Heart right ventricle (tissue), 16 donors: ENCODE results near the gene IL33. TPM values are rescaled to one million over a fixed set of nuclear protein-coding genes. Genes with fewer than 3 reads are reported as not detected.

ENCODE experiments used
- ATAC-seq, 8 donors: fragments of 200-7000 bp; cut with Tn5 transposase; one replicate each; pipeline ENCODE4 v1.9.1; 2020; ENCODE audit warnings: mild to moderate bottlenecking in 8 of 8, moderate library complexity in 8 of 8, moderate number of reproducible peaks in 1 of 8
- DNase-seq, 2 donors: peaks; one replicate each; pipeline ENCODE4 v3.0.0-alpha.2; 2020
- H3K27ac ChIP-seq, 10 donors: fragments of 200-600 bp; sonication (generic) in 2 of 10; one replicate each; pipeline versions ENCODE4 v1.5.0 to v1.8.0; 2020 to 2022; ENCODE audit warnings: mild to moderate bottlenecking in 3 of 10
- H3K27me3 ChIP-seq, 7 donors: fragments of 200-600 bp; one replicate each; pipeline ENCODE4 v1.8.0; 2021 to 2022; ENCODE audit warnings: mild to moderate bottlenecking in 2 of 7
- H3K36me3 ChIP-seq, 9 donors: fragments of 200-600 bp; sonication (generic) in 1 of 9; one replicate each; pipeline versions ENCODE4 v1.5.0 to v1.8.0; 2020 to 2022; ENCODE audit warnings: mild to moderate bottlenecking in 2 of 9
- H3K4me1 ChIP-seq, 9 donors: fragments of 200-600 bp; sonication (generic) in 1 of 9; one replicate each; pipeline versions ENCODE4 v1.5.0 to v1.8.0; 2020 to 2022; ENCODE audit warnings: mild to moderate bottlenecking in 4 of 9
- H3K4me3 ChIP-seq, 10 donors: fragments of 200-600 bp; sonication (generic) in 2 of 10; one replicate each; pipeline versions ENCODE4 v1.5.0 to v1.8.0; 2020 to 2022; ENCODE audit warnings: mild to moderate bottlenecking in 7 of 10, moderate library complexity in 2 of 10
- H3K9me3 ChIP-seq, 11 donors: fragments of 200-600 bp in 10 of 11; sonication (generic) in 2 of 11; one replicate each; pipeline versions ENCODE4 v1.5.0 to v1.8.0; 2013 to 2022; ENCODE audit warnings: mild to moderate bottlenecking in 2 of 11, control low read depth in 1 of 11, moderate library complexity in 1 of 11
- WGBS, 2 donors: extraction: QIAGEN DNeasy Blood & Tissue Kit; methylation state at CpG; one replicate each; pipeline ENCODE4 v1.1.7; 2013; ENCODE audit warnings: inconsistent platforms in 1 of 2; 5-methylcytosine and 5-hydroxymethylcytosine counted together
- intact Hi-C, 10 donors: fragments of 100-400 bp; cut with DNase I; formaldehyde crosslinking; loops; one replicate each; pipeline versions ENCODE4 v1.11.1 to v1.14.2; 2022
- polyA plus RNA-seq, 2 donors: library from polyadenylated mRNA; stranded (reverse); fragments of 200-250 nt; gene quantifications; one replicate each; pipeline ENCODE4 v1.2.3, GENCODE V29; 2013
- total RNA-seq, 10 donors: library from RNA; stranded (reverse); fragmentation: NEBNext Ultra II Directional in 3 of 10; extraction: Animal tissue kit (Norgen Biotek cat#: 25700) in 3 of 10; gene quantifications; one replicate each; pipeline versions ENCODE4 v1.2.1 to v1.2.4, GENCODE V29; 2021 to 2023
- TF ChIP-seq, protein P1 (sequence below), 9 donors: fragments of 200-600 bp; sonication (generic) in 2 of 9; IDR thresholded peaks; one replicate each; pipeline versions ENCODE4 v1.5.0 to v1.8.0; 2021 to 2022; ENCODE audit warnings: antibody characterized with exemption in 9 of 9, mild to moderate bottlenecking in 5 of 9, moderate library complexity in 1 of 9
- donor health status: Arrhythmogenic right ventricular cardiomyopathy.
- donor health status: ischemic (EF 13 %, LVEDD 7.1; RV severe dilation, severe dysfunction).
- donor health status: healthy with polysubstance abuse.
- donor health status: DM: no; HTN: yes; CAD: no.
- donor health status: DM: no; HTN: no; CAD: no.
- donor health status: ischemic (EF 25% LVEDD 6.9; RV normal size, moderate dysfunction).
- donor health status: ischemic (EF 25% LVEDD 5.7; RV mildly dilated, moderate dysfunction).
- donor health status: healthy.
- donor health status: DM: yes; HTN: yes; CAD: no.
- donor health status: Ischemic cardiomyopathy.
- donor health status: ischemic (EF 35%, LVEDD 5.7; RV mildly dilated, moderate dysfunction).
- donor health status: nonischemic (EF 11% LVEDD 7.7; RV severe dilation, severe dysfunction).
- donor health status: DM: yes; HTN: yes; CAD: no.
- donor health status: PGD.
- donor health status: ischemic (EF 29% LVEDD 5.4; RV normal size, mild dysfunction).
- donor health status: nonischemic (EF 23%, LVEDD 6.1; RV moderate dilation, normal function).

The IL33 gene
- total and polyA plus RNA-seq, 12 donors: 11.8 to 41.8 (median 19.0) TPM

DNA sequence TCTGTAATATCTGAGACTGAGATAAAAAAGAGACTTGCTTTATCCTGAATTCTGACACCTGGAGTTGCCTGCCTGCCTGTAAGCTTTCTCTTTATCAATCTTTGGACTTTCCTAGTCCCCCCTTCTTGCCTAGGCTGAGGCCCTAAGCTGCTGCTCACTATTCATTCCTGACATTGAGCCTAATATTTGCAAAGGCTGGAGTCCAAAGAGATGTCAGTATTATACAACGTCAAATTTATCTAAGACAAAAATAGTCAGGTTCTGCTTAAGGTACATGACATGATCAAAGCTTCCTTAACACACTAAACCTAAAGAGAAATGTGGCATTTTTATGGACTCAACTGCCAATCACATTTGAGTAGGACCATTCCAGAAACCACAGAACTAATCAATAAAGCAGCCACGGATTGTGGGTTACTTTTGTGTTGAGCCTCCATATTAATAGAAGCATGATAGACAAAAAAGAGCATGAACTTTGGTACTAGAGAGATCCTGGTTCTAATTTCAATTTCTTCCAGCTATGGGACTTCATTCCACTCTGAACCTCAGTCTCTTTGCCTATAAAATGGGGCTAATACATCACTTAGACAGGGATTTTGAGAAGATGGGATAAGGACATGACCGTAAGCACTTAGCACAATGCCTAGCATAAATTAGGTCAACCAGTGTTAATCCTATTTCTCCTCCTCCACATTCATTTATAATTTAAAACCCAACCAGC, 56.1 kb downstream of the IL33 start:
- H3K36me3 ChIP-seq: no peaks in the 10 kb centered on the region
- no peaks in the 10 kb centered on the region for H3K9me3 ChIP-seq
- TF ChIP-seq, protein P1, sequence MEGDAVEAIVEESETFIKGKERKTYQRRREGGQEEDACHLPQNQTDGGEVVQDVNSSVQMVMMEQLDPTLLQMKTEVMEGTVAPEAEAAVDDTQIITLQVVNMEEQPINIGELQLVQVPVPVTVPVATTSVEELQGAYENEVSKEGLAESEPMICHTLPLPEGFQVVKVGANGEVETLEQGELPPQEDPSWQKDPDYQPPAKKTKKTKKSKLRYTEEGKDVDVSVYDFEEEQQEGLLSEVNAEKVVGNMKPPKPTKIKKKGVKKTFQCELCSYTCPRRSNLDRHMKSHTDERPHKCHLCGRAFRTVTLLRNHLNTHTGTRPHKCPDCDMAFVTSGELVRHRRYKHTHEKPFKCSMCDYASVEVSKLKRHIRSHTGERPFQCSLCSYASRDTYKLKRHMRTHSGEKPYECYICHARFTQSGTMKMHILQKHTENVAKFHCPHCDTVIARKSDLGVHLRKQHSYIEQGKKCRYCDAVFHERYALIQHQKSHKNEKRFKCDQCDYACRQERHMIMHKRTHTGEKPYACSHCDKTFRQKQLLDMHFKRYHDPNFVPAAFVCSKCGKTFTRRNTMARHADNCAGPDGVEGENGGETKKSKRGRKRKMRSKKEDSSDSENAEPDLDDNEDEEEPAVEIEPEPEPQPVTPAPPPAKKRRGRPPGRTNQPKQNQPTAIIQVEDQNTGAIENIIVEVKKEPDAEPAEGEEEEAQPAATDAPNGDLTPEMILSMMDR (IDR thresholded peaks at IDR 0.05): no peak
- peaks cover 0 to 6% (median 0%) of the 10 kb centered on the region in 9 donors for H3K4me1 ChIP-seq
- H3K27ac ChIP-seq: peak overlapping the region in 9 of 10 donors; percentile 11 to 66 (median 51)
- 66 to 72% methylated on average over 3 of the region's 3 CpGs for WGBS, 2 donors
- DNase-seq (no peak), ATAC-seq (peak in 1 of 8 donors; percentile 8)
- intact Hi-C loops: loop anchor here in 3 of 10 donors (5.0 to 10.0 kb wide), 3 partner anchors 34 to 57 kb away; partner anchors contain the start of gene IL33 (in 2 of the 3)
- no peaks in the 10 kb centered on the region for H3K27me3 ChIP-seq
- no peak overlapping the region for H3K4me3 ChIP-seq

DNA sequence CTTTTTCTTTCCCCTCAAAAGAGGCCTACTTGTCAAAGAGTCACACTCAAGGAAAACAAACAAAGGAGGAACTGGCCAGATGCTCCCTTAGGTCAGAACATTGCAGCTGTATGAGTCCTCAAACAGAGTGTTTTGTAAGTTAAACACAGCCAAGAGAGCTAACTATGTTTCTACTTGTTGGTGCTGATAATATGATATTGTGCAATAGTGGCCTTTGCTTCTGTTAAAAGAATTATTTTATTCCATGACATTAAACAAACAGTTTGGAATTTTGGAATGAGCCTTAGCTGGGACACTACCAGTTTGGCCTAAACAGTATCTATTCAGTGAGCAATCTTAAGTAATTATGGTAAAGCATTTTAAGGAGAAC, 56.6 kb downstream of the IL33 start:
- DNase-seq: peak in 1 of 2 donors; percentile 20
- H3K4me3 ChIP-seq: no peak overlapping the region
- TF ChIP-seq, protein P1 (IDR thresholded peaks at IDR 0.05): no peak
- H3K4me1 ChIP-seq: peaks cover 0 to 6% (median 0%) of the 10 kb centered on the region in 9 donors
- H3K27ac ChIP-seq: peak overlapping the region in 8 of 10 donors; percentile 40 to 66 (median 52)
- H3K36me3 ChIP-seq: no peaks in the 10 kb centered on the region
- no peaks in the 10 kb centered on the region for H3K9me3 ChIP-seq
- H3K27me3 ChIP-seq: no peaks in the 10 kb centered on the region
- intact Hi-C loops: loop anchor here in 3 of 10 donors (5.0 to 10.0 kb wide), 3 partner anchors 35 to 57 kb away; partner anchors contain the start of gene IL33 (in 2 of the 3)
- peak; percentile 80 to 97 (median 92) for ATAC-seq

DNA sequence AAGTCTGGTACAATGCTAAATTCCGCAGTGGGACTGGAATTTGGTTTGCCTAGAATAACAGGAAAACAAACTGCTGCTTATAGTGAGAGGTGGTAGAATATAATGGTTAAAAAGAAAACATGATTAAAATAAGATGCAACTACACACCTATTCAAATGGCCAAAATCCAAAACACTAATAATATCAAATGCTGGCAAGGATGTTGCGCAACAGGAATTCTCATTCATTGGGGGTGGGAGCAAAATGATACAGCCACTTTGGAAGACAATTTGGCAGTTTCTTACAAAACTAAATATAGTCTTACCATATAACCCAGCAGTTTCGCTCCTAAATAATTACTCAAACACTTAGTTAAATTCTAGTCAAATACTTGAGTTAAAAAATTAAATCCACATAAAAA, 61.8 kb downstream of the IL33 start:
- Histone ChIP-seq H3K36me3 (no peaks in the 10 kb centered on the region), H3K9me3 (no peaks in the 10 kb centered on the region), H3K27me3 (no peaks in the 10 kb centered on the region), H3K4me1 (no peaks in the 10 kb centered on the region), H3K27ac (no peak overlapping the region), H3K4me3 (no peak overlapping the region)
- WGBS, 2 donors: 76 to 77% methylated on average over 3 of the region's 3 CpGs
- intact Hi-C loops: loop anchor here in 3 of 10 donors (10.0 kb wide), 2 partner anchors 53 to 63 kb away; partner anchors contain the start of gene IL33 (in 2 of the 3)
- TF ChIP-seq, protein P1 (IDR thresholded peaks at IDR 0.05): no peak
- no peak for DNase-seq
- ATAC-seq: no peak

DNA sequence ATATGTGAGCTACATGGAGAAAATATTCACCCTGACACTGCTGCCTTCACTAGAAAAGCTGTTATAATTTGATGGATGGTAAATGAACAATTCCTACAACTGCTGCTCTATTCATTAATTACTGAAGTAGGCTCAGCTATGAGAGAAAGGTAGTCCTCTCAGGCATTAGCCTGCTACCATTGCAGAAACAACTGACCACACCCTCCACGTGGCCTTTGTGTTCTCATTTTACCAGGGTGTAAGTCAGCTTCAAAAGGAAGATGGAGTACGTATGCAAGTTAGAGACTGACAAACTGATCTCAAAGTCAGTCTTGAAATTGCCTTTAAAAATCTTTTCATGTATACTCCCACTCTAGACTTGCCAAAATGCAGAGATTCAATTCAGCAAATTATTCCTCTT, 86.3 kb downstream of the IL33 start:
- H3K9me3 ChIP-seq: no peaks in the 10 kb centered on the region
- no peaks in the 10 kb centered on the region for H3K27me3 ChIP-seq
- 35 to 41% methylated on average over 2 of the region's 2 CpGs for WGBS, 2 donors

More for the DNA sequence above, 86.3 kb downstream of the IL33 start:
- DNase-seq (no peak), ATAC-seq (no peak)
- no peaks in the 10 kb centered on the region for H3K36me3 ChIP-seq
- no peak overlapping the region for H3K27ac ChIP-seq
- intact Hi-C loops: loop anchor here in 5 of 10 donors (5.0 to 10.0 kb wide), 3 partner anchors 247 to 417 kb away; no protein-coding TSS in a partner anchor
- H3K4me3 ChIP-seq: no peak overlapping the region
- H3K4me1 ChIP-seq: no peaks in the 10 kb centered on the region
- TF ChIP-seq, protein P1 (IDR thresholded peaks at IDR 0.05): no peak
